GM13977 (cell line): ENCODE data around the gene CCDC106.

Source experiments
- DNase-seq: peaks from one replicate; pipeline ENCODE4 v3.0.0; 2012; ENCODE audit warnings: low spot score
- CTCF ChIP-seq: IDR thresholded peaks from 2 replicates; pipeline ENCODE4 v1.5.1; 2012; ENCODE audit warnings: mild to moderate bottlenecking, control low read depth; ENCODE audit not compliant: insufficient read depth; ENCODE audit errors: extremely low read depth, missing control alignments
- in situ Hi-C: fragments of 300-500 bp; cut with MboI; formaldehyde crosslinking; loops from one replicate; pipeline ENCODE4 v1.12.0; 2022; ENCODE audit warnings: low sequenced_read_pairs, low pct_unique_long_range_greater_than_20kb, mixed read lengths, inconsistent platforms; ENCODE audit not compliant: unreplicated experiment

Gene CCDC106

GRCh38 chr19:55633861-55634260 is 14.2 kb upstream of the CCDC106 start:
- no peak for DNase-seq
- no peak for TF ChIP-seq CTCF
- in situ Hi-C loops: no loop called here

GRCh38 chr19:55635334-55635717 is 12.7 kb upstream of the CCDC106 start:
- no peak for DNase-seq
- no peak for TF ChIP-seq CTCF
- in situ Hi-C loops: no loop called here

- TF ChIP-seq CTCF: no peak
Observed at GRCh38 chr19:55635856-55636440, 12.1 kb upstream of the CCDC106 start.

GRCh38 chr19:55636723-55637122 is 11.3 kb upstream of the CCDC106 start:
- in situ Hi-C loops: no loop called here
- DNase-seq: no peak
- no peak for TF ChIP-seq CTCF

More at GRCh38 chr19:55635856-55636440, 12.1 kb upstream of the CCDC106 start:
- DNase-seq: no peak
- in situ Hi-C loops: no loop called here

- in situ Hi-C loops: no loop called here
- no peak for TF ChIP-seq CTCF
- no peak for DNase-seq
Observed at GRCh38 chr19:55637534-55637933, 10.5 kb upstream of the CCDC106 start.

- no peak for DNase-seq
- TF ChIP-seq CTCF: peak; percentile 60
- in situ Hi-C loops: no loop called here
Observed at GRCh38 chr19:55638864-55639359, 9.1 kb upstream of the CCDC106 start.

GRCh38 chr19:55640043-55640576 is 7.9 kb upstream of the CCDC106 start:
- TF ChIP-seq CTCF: peak; percentile 63
- in situ Hi-C loops: no loop called here
- peak; percentile 72 for DNase-seq
